ENCODE results near the gene ZBTB39.
"Not testable (repeated sequence)": the region's sequence is repeated elsewhere in the genome, so short reads cannot be mapped to it uniquely, and the experiment has no call there.

The ZBTB39 gene

DNA sequence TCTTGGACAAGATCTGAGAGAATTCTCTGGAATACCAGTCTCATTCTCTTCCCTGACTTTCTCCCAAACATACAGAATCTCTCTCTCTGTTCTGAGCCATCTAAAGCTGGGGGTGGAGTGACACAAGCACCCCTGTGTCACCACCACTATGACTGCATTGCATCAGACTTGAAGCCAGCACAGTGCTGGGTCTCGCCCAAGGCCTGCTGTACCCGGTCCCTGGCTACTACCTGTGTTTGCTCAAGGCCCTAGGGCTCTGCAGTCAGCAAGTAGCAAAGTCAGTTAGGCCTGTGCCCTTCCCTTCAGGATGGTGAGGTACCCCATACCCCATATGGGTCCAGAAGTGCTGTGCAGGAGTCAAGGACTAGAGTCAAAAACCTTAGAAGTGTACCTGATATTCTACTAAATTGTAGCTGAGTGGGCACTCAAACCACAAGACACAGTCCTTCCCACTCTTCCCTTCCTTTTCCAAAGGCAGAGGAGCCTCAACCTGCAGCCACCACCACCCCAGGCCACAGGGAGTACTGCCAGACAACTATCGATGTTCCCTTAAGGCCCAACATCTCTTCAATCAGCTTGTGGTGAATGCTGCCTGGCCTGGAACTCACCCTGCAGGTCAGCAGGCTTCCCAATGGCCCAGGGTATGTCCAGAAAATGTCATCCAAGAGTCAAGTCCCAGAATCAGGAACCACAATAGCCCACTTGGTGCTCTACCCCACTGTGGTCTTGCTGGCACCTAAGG lies 27.8 kb downstream of the ZBTB39 start:
- no peak for DNase-seq

DNA sequence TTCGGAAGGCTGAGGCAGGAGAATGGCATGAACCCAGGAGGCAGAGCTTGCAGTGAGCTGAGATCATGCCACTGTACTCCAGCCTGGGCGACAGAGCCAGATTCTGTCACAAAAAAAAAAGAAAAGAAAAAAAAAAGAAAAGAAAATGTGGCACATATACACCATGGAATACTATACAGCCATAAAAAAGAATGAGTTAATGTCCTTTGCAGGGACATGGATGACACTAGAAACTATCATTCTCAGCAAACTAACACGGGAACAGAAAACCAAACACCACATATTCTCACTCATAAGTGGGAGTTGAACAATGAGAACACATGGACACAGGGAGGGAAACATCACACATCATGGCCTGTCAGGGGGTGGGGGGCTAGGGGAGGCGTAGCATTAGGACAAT lies 29.0 kb downstream of the ZBTB39 start:
- DNase-seq: not testable (repeated sequence)

DNA sequence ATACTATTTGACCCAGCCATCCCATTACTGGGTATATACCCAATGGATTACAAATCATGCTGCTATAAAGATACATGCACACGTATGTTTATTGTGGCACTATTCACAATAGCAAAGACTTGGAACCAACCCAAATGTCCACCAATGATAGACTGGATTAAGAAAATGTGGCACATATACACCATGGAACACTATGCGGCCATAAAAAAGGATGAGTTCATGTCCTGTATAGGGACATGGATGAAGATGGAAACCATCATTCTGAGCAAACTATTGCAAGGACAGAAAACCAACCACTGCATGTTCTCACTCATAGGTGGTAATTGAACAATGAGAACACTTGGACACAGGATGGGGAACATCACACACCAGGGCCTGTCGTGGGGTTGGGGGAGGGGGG lies 32.1 kb downstream of the ZBTB39 start:
- DNase-seq: not testable (repeated sequence)

DNA sequence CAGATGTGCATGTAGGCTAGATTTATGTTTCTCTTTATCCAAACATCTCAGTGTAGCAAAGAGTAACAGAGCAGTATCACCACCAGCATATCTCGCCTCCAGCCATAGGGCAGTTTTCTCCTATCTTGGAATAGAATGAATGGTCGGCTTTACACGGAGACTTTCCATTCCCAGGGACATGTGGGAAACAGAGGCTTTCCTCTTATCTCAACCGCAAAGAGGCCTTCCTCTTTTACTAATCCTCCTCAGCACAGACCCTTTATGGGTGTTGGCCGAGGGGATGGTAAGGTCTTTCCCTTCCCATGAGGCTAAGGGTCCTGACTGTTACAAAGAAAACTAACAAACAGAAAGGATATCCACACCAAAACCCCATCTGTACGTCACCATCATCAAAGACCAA lies 37.4 kb downstream of the ZBTB39 start:
- not testable (repeated sequence) for DNase-seq

DNA sequence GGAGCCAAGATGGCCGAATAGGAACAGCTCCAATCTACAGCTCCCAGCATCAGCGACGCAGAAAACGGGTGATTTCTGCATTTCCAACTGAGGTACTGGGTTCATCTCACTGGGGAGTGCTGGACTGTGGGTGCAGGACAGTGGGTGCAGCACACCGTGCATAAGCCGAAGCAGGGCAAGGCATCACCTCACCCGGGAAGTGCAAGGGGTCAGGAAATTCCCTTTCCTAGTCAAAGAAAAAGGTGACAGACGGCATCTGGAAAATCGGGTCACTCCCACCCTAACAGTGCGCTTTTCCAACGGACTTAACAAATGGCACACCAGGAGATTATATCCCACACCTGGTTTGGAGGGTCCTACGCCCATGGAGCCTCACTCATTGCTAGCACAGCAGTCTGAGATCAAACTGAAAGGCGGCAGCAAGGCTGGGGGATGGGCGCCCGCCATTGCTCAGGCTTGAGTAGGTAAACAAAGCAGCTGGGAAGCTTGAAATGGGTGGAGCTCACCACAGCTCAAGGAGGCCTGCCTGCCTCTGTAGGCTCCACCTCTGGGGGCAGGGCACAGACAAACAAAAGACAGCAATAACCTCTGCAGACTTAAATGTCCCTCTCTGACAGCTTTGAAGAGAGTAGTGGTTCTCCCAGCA lies 40.2 kb downstream of the ZBTB39 start:
- DNase-seq: not testable (repeated sequence)

DNA sequence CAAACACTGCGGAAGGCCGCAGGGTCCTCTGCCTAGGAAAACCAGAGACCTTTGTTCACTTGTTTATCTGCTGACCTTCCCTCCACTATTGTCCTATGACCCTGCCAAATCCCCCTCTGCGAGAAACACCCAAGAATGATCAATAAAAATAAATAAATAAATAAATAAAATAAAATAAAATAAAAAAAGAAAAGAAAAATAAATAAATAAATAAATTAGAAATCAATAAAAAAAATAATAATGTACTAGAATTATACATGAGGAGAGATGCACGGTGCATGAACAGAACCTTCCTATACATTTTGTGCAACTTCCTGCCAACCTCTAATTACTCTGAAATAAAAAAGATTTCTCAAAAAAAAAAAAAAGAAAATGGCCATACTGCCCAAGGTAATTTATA lies 41.2 kb downstream of the ZBTB39 start:
- not testable (repeated sequence) for DNase-seq

DNA sequence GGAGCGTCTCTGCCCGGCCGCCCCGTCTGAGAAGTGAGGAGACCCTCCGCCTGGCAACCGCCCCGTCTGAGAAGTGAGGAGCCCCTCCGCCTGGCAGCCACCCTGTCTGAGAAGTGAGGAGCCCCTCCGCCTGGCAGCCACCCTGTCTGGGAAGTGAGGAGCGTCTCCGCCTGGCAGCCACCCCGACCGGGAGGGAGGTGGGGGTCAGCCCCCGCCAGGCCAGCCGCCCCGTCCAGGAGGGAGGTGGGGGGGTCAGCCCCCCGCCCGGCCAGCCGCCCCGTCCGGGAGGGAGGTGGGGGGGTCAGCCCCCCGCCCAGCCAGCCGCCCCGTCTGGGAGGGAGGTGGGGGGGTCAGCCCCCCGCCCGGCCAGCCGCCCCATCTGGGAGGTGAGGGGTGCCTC lies 42.8 kb downstream of the ZBTB39 start:
- DNase-seq: not testable (repeated sequence)

DNA sequence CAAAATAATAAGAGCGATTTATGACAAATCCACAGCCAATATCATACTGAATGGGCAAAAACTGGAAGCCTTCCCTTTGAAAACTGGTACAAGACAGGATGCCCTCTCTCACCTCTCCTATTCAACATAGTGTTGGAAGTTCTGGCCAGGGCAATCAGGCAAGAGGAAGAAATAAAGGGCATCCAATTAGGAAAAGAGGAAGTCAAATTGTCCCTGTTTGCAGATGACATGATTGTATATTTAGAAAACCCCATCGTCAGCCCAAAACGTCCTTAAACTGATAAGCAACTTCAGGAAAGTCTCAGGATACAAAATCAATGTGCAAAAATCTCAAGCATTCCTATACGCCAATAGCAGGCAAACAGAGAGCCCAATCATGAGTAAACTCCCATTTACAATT lies 44.1 kb downstream of the ZBTB39 start:
- DNase-seq: not testable (repeated sequence)

DNA sequence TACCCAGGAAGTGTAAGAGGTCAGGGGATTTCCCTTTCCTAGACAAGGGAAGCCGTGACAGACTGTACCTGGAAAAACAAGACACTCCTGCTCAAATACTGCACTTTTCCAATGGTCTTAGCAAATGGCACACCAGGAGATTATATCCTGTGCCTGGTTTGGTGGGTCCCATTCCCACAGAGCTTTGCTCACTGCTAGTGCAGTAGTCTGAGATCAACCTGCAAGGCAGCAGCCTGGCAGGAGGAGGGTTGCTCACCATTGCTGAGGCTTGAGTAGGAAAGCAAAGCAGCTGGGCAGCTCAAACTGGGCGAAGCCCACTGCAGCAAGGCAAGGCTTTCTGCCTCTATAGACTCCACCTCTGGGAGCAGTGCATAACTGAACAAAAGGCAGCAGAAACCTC lies 47.9 kb downstream of the ZBTB39 start:
- no peak for DNase-seq

DNA sequence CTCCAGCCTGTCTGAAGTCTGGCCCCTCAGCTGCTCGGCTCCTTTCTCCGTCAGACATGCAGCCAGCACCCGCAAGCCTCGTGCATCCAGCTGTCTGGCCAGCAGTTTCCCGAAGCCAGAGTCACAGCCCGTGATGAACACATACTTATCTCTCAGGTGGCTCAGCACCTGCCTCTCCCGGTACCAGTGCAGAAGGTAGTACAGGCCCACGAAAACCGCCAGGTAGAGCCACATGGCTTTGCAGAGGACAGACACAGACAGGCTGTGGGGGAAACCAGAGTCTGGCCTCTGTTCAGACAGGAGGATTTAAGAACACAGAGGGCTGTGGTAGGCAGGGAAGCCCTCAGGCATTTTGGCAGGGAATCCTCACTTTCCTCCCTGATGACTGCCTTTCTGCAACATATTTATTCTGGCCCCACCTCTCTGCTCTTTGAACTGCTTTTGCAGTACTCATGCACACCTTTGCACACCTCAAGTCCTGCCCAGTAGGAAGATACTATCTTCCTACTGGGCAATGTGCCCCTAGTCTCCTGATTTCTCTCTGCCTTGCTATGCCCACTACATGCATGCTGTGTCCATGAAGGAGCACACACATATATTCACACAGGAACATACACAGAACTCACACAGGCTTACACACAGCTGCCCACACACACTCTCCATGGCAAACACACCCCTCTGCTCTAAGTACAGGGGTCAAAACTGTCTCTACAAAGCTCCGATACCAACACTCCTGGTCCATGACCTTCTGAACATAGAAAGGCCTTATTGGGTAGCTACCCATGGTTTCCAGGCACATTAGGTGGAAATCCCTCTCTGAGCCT lies 48.9 kb downstream of the ZBTB39 start, which contains the start of gene RDH16:
Gene RDH16, minus strand, starts transcription at position 380 of the 824 bp plus-strand sequence. Its CDS starts 146 bp downstream, at position 234.
- DNase-seq: no peak

DNA sequence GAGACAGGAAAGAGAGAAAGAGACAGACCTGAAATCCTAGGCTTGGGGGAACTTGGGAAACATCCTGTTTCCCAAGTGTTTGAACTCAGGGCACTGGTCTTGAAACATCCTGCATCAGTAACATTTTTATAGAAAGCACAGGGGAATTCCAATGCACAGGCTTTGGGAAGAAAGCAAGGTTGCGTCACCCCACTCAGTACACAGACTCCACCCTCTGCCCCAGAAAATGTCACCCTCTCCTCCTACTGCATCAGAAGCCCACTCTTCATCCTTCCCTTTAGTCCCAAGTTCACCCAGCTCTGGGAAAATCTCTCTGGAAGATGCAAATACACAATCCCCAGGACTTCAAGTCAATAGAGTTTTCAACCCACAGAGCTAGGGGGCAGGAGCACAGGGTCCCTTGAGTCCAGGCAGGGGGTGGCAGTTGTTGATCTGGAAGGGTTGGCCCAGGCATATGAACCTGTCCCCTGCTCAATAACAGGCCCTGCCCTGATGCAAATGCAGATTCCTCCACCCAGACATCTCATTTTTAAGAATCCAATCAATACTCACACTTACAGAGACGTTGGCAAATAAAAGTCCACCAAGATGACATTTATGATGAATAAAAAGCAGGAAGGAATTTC lies 50.6 kb downstream of the ZBTB39 start:
- no peak for DNase-seq

DNA sequence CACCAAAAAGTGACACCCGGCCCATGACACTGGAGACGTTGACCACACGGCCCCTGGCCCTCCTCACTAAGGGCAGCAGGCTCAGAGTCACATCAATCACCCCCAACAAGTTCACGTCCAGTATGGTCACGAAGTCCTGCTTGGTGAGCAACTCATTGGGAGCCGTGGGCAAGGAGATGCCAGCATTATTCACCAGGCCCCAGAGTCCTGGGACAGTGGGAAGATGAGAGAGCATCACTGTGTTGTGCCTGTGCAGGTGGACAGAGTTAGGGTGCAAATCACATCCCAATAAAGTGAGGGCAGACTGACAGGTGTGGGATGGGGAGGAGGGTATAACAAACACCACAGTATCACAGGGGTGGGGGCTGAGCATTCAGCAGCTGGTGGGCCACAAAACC lies 51.4 kb downstream of the ZBTB39 start:
- no peak for DNase-seq

DNA sequence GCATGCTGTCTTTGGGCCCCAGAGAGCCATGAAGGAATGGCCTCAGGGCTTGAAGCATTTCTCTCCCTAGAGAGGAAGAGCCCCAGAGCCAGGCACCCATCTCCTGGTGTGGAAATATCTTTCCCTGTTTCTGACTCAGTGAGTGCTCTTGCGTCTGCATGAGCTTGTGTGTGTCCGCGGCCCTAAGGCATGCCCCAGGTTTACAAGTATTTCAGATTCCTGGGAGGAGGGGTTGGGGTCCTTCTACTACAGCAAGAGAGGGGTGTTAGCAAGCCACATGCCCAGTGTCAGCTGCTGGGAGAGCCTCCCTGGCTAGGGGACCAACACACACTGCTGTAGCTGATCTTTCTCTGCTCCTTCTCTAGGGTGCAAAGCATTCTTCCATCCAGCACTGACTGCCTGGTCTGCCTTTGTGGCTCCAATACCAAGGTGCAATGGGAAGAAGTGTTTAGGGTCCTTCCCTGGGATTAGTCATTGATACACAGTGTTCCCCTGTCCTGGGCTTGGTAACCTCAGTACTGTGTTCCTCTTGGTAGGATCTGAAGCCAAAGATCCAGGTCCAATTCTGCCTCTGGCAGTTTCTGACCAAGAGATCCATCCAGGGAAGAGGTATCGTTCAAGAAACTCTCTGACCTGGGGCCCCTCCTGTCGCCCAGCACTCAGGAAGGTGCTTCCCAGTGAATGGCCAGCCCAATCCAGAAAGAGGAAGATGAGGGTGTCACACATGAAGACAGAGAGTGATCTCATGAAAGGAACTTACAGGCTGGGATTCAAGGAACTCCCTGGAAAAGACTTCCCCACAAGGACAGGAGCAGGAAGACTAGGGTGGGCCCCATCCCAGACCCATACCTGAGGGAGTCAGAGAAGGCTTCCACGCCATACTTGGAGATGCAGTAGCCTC lies 52.0 kb downstream of the ZBTB39 start:
- DNase-seq: no peak

DNA sequence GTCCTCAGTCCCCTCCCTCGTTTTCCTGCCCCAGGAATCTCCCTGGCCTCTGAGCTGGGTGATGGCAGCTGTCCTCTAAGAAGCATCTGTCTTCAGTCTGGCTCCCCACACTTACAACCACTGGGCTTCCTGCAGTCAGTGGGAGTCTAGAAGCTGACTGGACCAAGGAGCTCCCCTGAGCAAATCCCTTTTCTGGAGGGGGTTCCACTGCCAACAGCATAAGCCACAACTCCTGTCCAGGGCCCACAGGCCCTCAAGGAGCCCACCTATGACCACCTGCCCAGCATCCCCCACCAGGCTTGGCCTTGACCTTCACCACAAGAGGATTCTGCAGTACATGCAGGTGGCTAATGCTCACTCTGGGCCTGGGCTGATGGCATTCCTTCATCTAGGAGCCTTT lies 53.0 kb downstream of the ZBTB39 start:
- DNase-seq: no peak

DNA sequence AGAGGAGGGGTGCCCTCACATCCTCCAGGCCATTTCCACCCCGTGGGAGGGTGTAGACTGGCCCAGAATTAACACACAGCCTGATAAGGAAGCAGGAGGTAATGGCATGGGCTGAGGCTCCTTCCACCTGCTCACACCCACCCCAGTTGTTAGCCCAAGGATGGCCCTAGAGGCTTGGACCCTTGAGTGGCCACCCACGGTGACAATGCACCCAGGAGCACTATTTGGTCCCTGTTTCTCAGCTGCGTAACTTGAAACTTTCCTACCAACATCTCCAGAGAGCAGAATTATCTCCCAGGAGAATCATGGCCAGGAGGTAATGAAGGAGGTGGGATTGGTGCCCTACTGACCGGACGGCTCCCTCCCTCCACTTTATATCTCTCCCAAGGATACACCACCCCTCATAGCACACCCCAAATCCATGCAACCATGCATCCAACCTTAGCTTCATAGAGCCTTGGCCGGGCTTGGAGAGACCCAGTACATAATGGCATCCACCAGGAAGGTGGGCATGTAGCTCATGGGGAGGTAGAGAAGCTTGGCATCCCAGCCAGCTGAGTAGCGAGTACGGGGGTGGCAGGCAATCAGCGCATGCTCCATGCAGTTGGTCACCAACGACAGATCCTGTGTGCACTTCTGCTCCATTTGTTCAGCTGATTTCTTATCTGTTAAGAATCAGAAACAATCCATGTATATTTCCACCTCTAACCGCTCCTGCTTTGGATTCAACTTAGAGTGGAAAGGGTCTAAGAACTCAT lies 54.6 kb downstream of the ZBTB39 start:
- DNase-seq: no peak

DNA sequence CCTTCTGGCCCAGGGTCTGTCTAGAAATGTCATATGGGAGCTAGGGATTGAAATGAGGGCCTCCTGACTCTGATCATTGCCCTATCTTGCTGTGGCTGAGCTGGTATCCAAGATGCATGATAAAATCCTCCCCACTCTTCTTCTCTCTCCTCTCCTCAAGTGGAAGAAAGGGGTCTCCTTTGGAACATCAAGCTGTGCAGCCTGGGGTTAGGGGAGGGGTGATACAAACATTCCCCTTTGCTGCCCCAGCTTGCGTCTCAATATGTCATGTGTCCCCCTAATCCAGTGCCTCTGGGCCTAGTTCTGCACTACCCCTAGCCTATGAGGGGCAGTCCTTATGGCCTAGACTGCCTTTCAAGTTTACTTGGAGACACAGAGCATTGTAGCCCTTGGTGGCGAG lies 57.5 kb downstream of the ZBTB39 start:
- DNase-seq: no peak
